ENCODE data around the gene PHYH.

Gene PHYH

GRCh38 chr10:13299437-13300287, at the start of gene PHYH:
TSS of gene PHYH (minus strand) at chr10:13300064. CDS start at chr10:13300042, 22 bp downstream.
- Mint-ChIP-seq H3K27ac (peak within 1 kb of the TSS; percentile 87), H3K36me3 (ENCODE audit: low read depth) (peaks cover 4% of the 10 kb centered on the region), H3K27me3 (no peaks in the 10 kb centered on the region)

DNA sequence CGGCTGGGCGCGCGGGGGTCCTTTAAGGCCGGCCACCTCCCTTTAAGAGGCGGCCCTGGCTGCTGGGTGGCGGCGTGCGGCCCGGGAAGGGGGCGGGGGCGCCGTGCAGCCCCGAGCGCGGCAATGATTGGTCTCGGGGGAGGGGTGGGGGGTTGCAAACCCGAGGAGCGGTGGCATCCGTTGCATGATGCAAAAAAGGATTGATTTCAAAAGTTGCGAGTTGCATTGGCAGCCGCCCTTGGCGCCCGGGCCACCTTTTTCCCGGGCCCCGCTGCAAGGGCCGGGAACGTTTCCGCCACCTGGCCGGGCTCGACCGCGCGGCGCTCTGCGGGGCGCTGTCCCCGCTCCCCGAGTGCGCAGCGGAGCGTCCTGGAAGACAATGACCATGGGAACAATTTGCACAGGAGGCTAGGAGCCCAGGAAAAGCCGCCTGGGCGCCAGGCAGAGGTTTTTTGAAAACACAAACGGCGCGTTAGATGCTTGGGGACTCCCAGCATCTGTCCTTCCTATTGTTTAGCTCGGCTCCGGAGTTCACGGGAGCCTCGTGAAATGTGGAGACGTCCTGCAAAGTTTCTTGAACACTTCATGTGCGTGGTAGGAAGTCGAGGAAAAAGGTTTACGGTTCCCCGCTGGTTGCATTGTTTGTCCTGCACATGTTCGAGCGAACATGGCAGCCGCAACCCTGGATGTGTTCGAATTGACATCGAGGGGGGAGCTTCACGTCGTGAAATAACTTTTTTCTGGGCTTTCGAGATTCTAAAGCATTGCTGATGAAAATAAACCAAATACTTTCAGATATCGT, 48.6 kb upstream of the PHYH start, which contains the start of gene SEPHS1:
TSS of gene SEPHS1 (minus strand) at position 78 of the 802 bp plus-strand sequence. CDS start 3,343 bp downstream, outside the sequence.
- Mint-ChIP-seq H3K4me1 (ENCODE audit: low read depth) (peaks cover 60% of the 10 kb centered on the region), H3K27me3 (no peaks in the 10 kb centered on the region), H3K36me3 (ENCODE audit: low read depth) (peaks cover 35% of the 10 kb centered on the region), H3K27ac (peak within 1 kb of the TSS; percentile 93), H3K9me3 (no peaks in the 10 kb centered on the region), H3K4me3 (peak within 1 kb of the TSS; percentile 90)
- DNase-seq: peak; percentile 89

More at GRCh38 chr10:13299437-13300287, at the start of gene PHYH:
- Mint-ChIP-seq H3K4me3 (peak within 1 kb of the TSS; percentile 81), H3K4me1 (ENCODE audit: low read depth) (peaks cover 29% of the 10 kb centered on the region), H3K9me3 (no peaks in the 10 kb centered on the region)
- peak; percentile 87 for DNase-seq

- Mint-ChIP-seq H3K27ac (no peak overlapping the region), H3K9me3 (no peaks in the 10 kb centered on the region), H3K27me3 (no peaks in the 10 kb centered on the region), H3K4me1 (ENCODE audit: low read depth) (peaks cover 65% of the 10 kb centered on the region), H3K36me3 (ENCODE audit: low read depth) (peaks cover 42% of the 10 kb centered on the region), H3K4me3 (peak overlapping the region; percentile 48)
- peak; percentile 87 for DNase-seq
These were observed 47.8 kb upstream of the PHYH start for GRCh38 chr10:13347500-13348156.

GRCh38 chr10:13347043-13347499, 47.2 kb upstream of the PHYH start:
- H3K27me3 Mint-ChIP-seq: no peaks in the 10 kb centered on the region
- H3K9me3 Mint-ChIP-seq: no peaks in the 10 kb centered on the region

DNA sequence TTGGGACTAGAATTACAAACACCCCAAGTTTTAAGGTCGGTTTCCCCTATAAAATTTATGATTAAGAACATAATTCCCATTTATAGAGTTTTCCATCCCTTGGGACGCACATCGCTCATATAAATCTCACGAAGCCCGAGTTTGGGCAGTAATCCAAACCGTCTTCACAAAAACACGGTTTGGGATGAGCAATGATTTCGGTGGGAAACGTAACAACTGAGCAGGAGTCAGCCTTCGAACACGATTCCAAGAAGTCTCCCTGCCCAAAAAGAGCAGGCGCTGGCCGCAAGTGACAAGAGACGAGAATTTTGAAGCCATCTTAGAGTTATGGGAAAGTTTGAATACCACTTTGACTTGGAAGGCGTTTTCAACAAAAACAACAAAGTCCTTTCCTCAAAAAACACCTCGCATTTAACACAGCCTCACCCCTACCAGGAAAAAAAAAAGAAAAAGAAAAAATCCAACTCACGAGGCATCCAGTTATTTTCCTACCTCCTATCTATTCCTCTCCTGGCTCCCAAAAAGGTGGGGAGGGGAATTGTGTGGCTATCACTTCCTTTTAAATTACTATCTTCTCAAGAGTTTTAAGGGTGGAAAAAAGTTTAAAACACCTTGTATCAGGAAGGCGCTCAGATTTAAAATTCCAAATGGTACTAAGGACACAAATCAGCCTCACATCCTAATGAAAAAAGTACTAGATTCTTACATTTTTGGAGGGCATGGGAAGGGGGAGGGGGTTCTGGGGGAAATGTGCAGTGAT, 46.6 kb upstream of the PHYH start:
- H3K4me3 Mint-ChIP-seq: peak overlapping the region; percentile 79
- H3K9me3 Mint-ChIP-seq: no peaks in the 10 kb centered on the region
- H3K36me3 Mint-ChIP-seq (ENCODE audit: low read depth): peaks cover 47% of the 10 kb centered on the region
- H3K4me1 Mint-ChIP-seq (ENCODE audit: low read depth): peaks cover 55% of the 10 kb centered on the region
- DNase-seq: no peak
- peak overlapping the region; percentile 90 for H3K27ac Mint-ChIP-seq
- no peaks in the 10 kb centered on the region for H3K27me3 Mint-ChIP-seq

More at GRCh38 chr10:13347043-13347499, 47.2 kb upstream of the PHYH start:
- DNase-seq: no peak
- peaks cover 47% of the 10 kb centered on the region for H3K36me3 Mint-ChIP-seq (ENCODE audit: low read depth)
- peak overlapping the region; percentile 90 for H3K27ac Mint-ChIP-seq
- peaks cover 61% of the 10 kb centered on the region for H3K4me1 Mint-ChIP-seq (ENCODE audit: low read depth)
- peak overlapping the region; percentile 79 for H3K4me3 Mint-ChIP-seq

- Mint-ChIP-seq H3K4me3 (no peak overlapping the region), H3K4me1 (ENCODE audit: low read depth) (peaks cover 48% of the 10 kb centered on the region), H3K9me3 (no peaks in the 10 kb centered on the region), H3K27me3 (no peaks in the 10 kb centered on the region), H3K36me3 (ENCODE audit: low read depth) (peaks cover 82% of the 10 kb centered on the region), H3K27ac (no peak overlapping the region)
- DNase-seq: no peak
These were observed 40.9 kb upstream of the PHYH start for GRCh38 chr10:13340626-13341376.

- no peaks in the 10 kb centered on the region for H3K9me3 Mint-ChIP-seq
- peaks cover 85% of the 10 kb centered on the region for H3K36me3 Mint-ChIP-seq (ENCODE audit: low read depth)
- no peak for DNase-seq
- peaks cover 42% of the 10 kb centered on the region for H3K4me1 Mint-ChIP-seq (ENCODE audit: low read depth)
- peak overlapping the region; percentile 47 for H3K27ac Mint-ChIP-seq
- H3K4me3 Mint-ChIP-seq: no peak overlapping the region
- H3K27me3 Mint-ChIP-seq: no peaks in the 10 kb centered on the region
These were observed 40.2 kb upstream of the PHYH start for GRCh38 chr10:13340068-13340467.

DNA sequence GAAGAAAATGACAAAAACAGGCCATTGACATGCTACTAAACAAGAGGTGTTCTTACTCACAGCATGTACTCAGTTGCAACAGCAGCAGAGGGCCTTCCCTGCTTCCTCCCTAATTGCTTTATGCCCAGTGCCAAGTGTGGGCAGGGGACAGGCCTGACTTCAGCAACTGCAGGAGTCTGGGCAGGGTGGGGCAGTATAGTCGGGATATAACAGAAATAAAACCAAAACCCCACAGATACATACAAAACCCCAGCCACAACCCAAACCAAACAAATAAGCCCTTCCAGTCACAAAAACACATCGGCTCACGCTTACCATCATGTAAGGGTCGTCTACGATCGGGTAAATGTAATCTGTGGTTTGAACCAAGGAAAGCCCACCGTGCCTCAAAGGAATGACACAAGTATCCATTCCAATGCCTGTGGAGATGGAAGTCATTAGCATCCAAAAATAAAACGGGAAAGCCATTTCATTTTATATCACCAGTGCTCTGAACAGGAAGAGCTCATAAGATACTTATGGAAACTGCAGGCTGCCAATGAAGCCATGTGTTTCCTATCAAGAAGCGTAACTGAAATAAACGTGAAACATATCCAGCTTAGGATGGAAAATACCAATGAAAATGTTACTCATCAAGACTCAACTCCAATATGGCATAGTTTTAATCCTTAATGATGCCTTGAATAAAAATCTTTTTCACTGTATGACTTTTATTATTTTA, 38.7 kb upstream of the PHYH start:
- Mint-ChIP-seq H3K4me1 (ENCODE audit: low read depth) (peaks cover 32% of the 10 kb centered on the region), H3K27ac (no peak overlapping the region), H3K27me3 (no peaks in the 10 kb centered on the region), H3K36me3 (ENCODE audit: low read depth) (peaks cover 87% of the 10 kb centered on the region), H3K4me3 (no peak overlapping the region), H3K9me3 (no peaks in the 10 kb centered on the region)
- DNase-seq: no peak

GRCh38 chr10:13337827-13338196, 37.9 kb upstream of the PHYH start:
- H3K27me3 Mint-ChIP-seq: no peaks in the 10 kb centered on the region
- DNase-seq: no peak
- H3K4me3 Mint-ChIP-seq: no peak overlapping the region
- no peaks in the 10 kb centered on the region for H3K9me3 Mint-ChIP-seq
- no peak overlapping the region for H3K27ac Mint-ChIP-seq
- H3K36me3 Mint-ChIP-seq (ENCODE audit: low read depth): peaks cover 87% of the 10 kb centered on the region
- H3K4me1 Mint-ChIP-seq (ENCODE audit: low read depth): peaks cover 27% of the 10 kb centered on the region

DNA sequence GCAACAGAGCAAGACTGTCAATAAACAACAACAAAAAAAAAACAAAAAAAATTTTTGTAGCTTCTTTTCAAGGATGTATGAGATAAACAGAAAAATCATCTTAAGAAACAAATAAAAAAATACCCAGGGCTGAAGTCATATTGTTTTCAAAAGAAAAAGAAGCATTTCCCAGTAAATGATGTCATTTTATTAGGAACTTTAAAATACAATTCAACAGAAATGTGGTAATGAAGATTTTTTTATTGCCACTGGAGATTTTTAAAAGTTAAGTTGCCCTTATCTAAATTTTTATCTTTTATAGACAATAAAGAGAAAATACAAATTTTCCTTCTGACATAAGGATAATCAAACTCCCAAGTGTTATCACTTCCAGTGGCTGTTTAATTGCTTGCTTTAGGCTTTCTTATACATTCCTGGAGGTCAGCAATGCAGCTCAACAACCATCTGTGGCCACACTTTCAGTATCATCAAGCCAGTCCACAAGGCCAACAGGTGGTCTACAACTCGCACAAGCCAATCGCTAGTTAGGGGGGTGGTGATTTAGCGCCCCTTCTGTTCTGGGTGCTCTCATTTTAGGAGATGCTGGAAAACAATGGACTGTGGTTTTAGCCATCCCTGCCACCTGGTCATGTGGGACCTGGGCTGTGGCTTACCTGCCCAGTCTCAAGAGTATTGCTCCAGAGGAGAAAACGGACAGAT, 37.4 kb upstream of the PHYH start:
- Mint-ChIP-seq H3K36me3 (ENCODE audit: low read depth) (peaks cover 85% of the 10 kb centered on the region), H3K9me3 (no peaks in the 10 kb centered on the region), H3K27ac (no peak overlapping the region), H3K27me3 (no peaks in the 10 kb centered on the region), H3K4me1 (ENCODE audit: low read depth) (peaks cover 27% of the 10 kb centered on the region), H3K4me3 (no peak overlapping the region)
- no peak for DNase-seq

- Mint-ChIP-seq H3K27ac (no peak overlapping the region), H3K4me1 (ENCODE audit: low read depth) (peaks cover 21% of the 10 kb centered on the region), H3K4me3 (no peak overlapping the region), H3K36me3 (ENCODE audit: low read depth) (peaks cover 95% of the 10 kb centered on the region), H3K9me3 (peaks cover 3% of the 10 kb centered on the region), H3K27me3 (no peaks in the 10 kb centered on the region)
- DNase-seq: no peak
These were observed 36.0 kb upstream of the PHYH start for GRCh38 chr10:13335881-13336280.

DNA sequence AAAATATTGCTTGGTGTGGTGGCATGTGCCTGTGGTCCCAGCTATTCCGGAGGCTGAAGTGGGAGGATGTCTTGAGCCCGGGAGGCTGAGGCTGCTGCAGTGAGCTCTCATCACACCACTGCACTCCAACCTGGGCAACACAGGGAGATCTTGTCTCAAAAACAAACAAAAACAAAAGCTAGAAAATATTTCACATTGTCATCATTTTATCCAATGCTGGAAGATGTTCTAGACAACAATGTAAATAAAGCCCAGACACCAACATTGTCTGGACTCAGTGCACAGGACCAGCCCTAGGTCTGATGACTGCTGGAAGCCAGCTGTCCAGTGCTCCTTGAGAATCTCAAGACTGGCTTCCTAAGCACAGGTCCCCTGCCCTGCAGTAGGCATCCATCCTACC, 34.7 kb upstream of the PHYH start:
- Mint-ChIP-seq H3K9me3 (peaks cover 3% of the 10 kb centered on the region), H3K27me3 (no peaks in the 10 kb centered on the region), H3K27ac (no peak overlapping the region), H3K4me1 (ENCODE audit: low read depth) (peaks cover 12% of the 10 kb centered on the region), H3K36me3 (ENCODE audit: low read depth) (peaks cover 97% of the 10 kb centered on the region), H3K4me3 (no peak overlapping the region)
- DNase-seq: no peak

Measured in activated T-cell treated with anti-CD3 and anti-CD28 coated beads, Interleukin-2, amount 50 U/mL, for 24 hours (primary cell).